HepG2 (cell line): ENCODE measurements around the gene METTL25. TPM values are rescaled to one million over a fixed set of nuclear protein-coding genes. Genes with fewer than 3 reads are reported as not detected.

Source experiments
- ATAC-seq: fragments of 200-7000 bp; cut with Tn5 transposase; 3 replicates; pipeline ENCODE4 v1.9.1; 2020; ENCODE audit warnings: mild to moderate bottlenecking, moderate library complexity
- BruUV-seq: library from RNA; stranded (reverse); fragments of 400-500 nt; replicated peaks from 2 replicates; lab custom pipeline; 2021; lab: Mats Ljungman, UMichigan
- CTCF ChIA-PET: fragments of 300-600 bp; formaldehyde crosslinking; extraction: SDS; loops from one replicate; lab custom pipeline; 2021; ENCODE audit warnings: low total read pairs, inconsistent platforms, low intra/inter-chr PET ratio; lab: Yijun Ruan, JAX
- POLR2A ChIA-PET: fragments of 350-600 bp; sonication (Branson Sonifier 250); formaldehyde crosslinking; loops from one replicate; lab custom pipeline; 2020; ENCODE audit warnings: antibody characterized with exemption, inconsistent platforms; lab: Yijun Ruan, JAX
- DNase-seq: peaks from one replicate; pipeline ENCODE4 v3.0.0-alpha.2; 2015; ENCODE audit warnings: low spot score
- FAIRE-seq: peaks from 3 replicates; lab custom pipeline; 2011; peaks lifted over from hg19 to GRCh38; lab: Jason Lieb, UNC
- H2AFZ ChIP-seq: one replicate; pipeline ENCODE4 v1.6.1; 2011; ENCODE audit warnings: low read length, inconsistent platforms
- H3K27ac ChIP-seq: fragments of 300-600 bp; 3 replicates; pipeline ENCODE4 v1.8.0; 2011; ENCODE audit warnings: mixed run types, mild to moderate bottlenecking, mixed read lengths, low read length, inconsistent platforms; ENCODE audit not compliant: insufficient read depth; ENCODE audit errors: extremely low read length
- H3K27me3 ChIP-seq, 2 experiments: fragments of 200-600 bp in 1 of 2; 2 replicates in 1 of 2; 3 replicates in 1 of 2; pipeline versions ENCODE4 v1.6.0 to v1.8.0; 2011; ENCODE audit warnings: low read length in 2 of 2, mild to moderate bottlenecking in 2 of 2, moderate library complexity in 2 of 2, inconsistent platforms in 1 of 2; ENCODE audit not compliant: insufficient read depth in 2 of 2, control insufficient read depth in 1 of 2
- H3K36me3 ChIP-seq, 2 experiments: fragments of 200-600 bp in 1 of 2; replicated peaks in 1 of 2; 2 replicates in 1 of 2; 3 replicates in 1 of 2; pipeline versions ENCODE4 v1.5.1 to v1.8.0; 2011; ENCODE audit warnings: low read length in 2 of 2, inconsistent platforms in 1 of 2; ENCODE audit not compliant: insufficient read depth in 2 of 2, control insufficient read depth in 1 of 2
- H3K4me1 ChIP-seq: 2 replicates; pipeline ENCODE4 v1.5.1; 2012; ENCODE audit warnings: low read length, inconsistent platforms; ENCODE audit not compliant: insufficient read depth
- H3K4me2 ChIP-seq: 2 replicates; pipeline ENCODE4 v1.6.0; 2011; ENCODE audit warnings: low read depth, low read length, inconsistent platforms
- H3K4me3 ChIP-seq, 3 experiments: fragments of 200-600 bp in 1 of 3; sonication (generic), shearing (Covaris generic) in 1 of 3; replicated peaks in 1 of 3; 2 replicates each; pipeline ENCODE4 v1.5.1; 2011 to 2016; ENCODE audit warnings: low read length in 3 of 3, inconsistent platforms in 2 of 3, low read depth in 2 of 3, mild to moderate bottlenecking in 2 of 3, control low read depth in 1 of 3, mixed read lengths in 1 of 3; ENCODE audit not compliant: insufficient read depth in 1 of 3
- H3K79me2 ChIP-seq: one replicate; pipeline ENCODE4 v1.6.1; 2011; ENCODE audit warnings: low read length, inconsistent platforms; ENCODE audit not compliant: insufficient read depth
- H3K9ac ChIP-seq: 2 replicates; pipeline ENCODE4 v1.6.0; 2011; ENCODE audit warnings: mild to moderate bottlenecking, low read depth, low read length, inconsistent platforms; ENCODE audit not compliant: insufficient read depth
- H3K9me3 ChIP-seq: 2 replicates; pipeline ENCODE4 v1.5.1; 2012; ENCODE audit warnings: mild to moderate bottlenecking, low read length
- H4K20me1 ChIP-seq: 2 replicates; pipeline ENCODE4 v1.6.0; 2011; ENCODE audit warnings: inconsistent platforms, mild to moderate bottlenecking, low read length, moderate library complexity; ENCODE audit not compliant: insufficient read depth
- ARNTL ChIP-seq: sonication (generic); formaldehyde crosslinking; IDR thresholded peaks from 2 replicates; pipeline ENCODE4 v1.4.0; 2020; ENCODE audit warnings: mild to moderate bottlenecking, missing genetic modification reagents
- CCAR2 ChIP-seq: fragments of 200-400 bp; formaldehyde crosslinking; optimal IDR thresholded peaks from 2 replicates; pipeline ENCODE3; 2018; ENCODE audit warnings: low read depth, mild to moderate bottlenecking, low read length, moderate library complexity
- HCFC1 ChIP-seq: fragments of 150-350 bp; IDR thresholded peaks from 2 replicates; pipeline ENCODE4 v1.6.1; 2014; ENCODE audit warnings: low read depth, low read length
- HOXD1 ChIP-seq: sonication (generic); formaldehyde crosslinking; IDR thresholded peaks from 2 replicates; pipeline ENCODE4 v1.5.0; 2020; ENCODE audit warnings: missing genetic modification reagents
- ISL2 ChIP-seq: sonication (generic); formaldehyde crosslinking; IDR thresholded peaks from 2 replicates; pipeline ENCODE4 v1.5.0; 2020; ENCODE audit warnings: missing genetic modification reagents
- ISX ChIP-seq: sonication (generic); formaldehyde crosslinking; conservative IDR thresholded peaks from 2 replicates; pipeline ENCODE4 v1.5.0; 2020; ENCODE audit warnings: missing genetic modification reagents
- KLF15 ChIP-seq: sonication (generic); formaldehyde crosslinking; IDR thresholded peaks from 2 replicates; pipeline ENCODE4 v1.8.1; 2023; ENCODE audit warnings: borderline replicate concordance, mild to moderate bottlenecking, inconsistent platforms, missing genetic modification reagents, mixed read lengths
- SMYD3 ChIP-seq: sonication (generic); formaldehyde crosslinking; IDR thresholded peaks from 2 replicates; pipeline ENCODE4 v1.8.1; 2023; ENCODE audit warnings: mild to moderate bottlenecking, missing genetic modification reagents
- TCF7L2 ChIP-seq: IDR thresholded peaks from 2 replicates; pipeline ENCODE4 v1.6.1; 2011; ENCODE audit warnings: mild to moderate bottlenecking, low read depth, low read length, moderate library complexity
- TGIF2 ChIP-seq: IDR thresholded peaks from 2 replicates; pipeline ENCODE4 v1.6.1; 2016; ENCODE audit warnings: control low read depth, missing compliant biosample characterization
- ZFP41 ChIP-seq: sonication (generic); formaldehyde crosslinking; IDR thresholded peaks from 2 replicates; pipeline ENCODE4 v1.4.0; 2020; ENCODE audit warnings: mild to moderate bottlenecking, missing genetic modification reagents, borderline replicate concordance
- ZFP82 ChIP-seq: sonication (generic); formaldehyde crosslinking; IDR thresholded peaks from 2 replicates; pipeline ENCODE4 v1.5.1; 2020; ENCODE audit warnings: mild to moderate bottlenecking, missing genetic modification reagents, borderline replicate concordance
- ZNF329 ChIP-seq: sonication (generic); formaldehyde crosslinking; IDR thresholded peaks from 2 replicates; pipeline ENCODE4 v1.9.0; 2021; ENCODE audit warnings: low read depth, mild to moderate bottlenecking, missing genetic modification reagents
- ZNF335 ChIP-seq: sonication (generic); formaldehyde crosslinking; IDR thresholded peaks from 2 replicates; pipeline ENCODE4 v1.4.0; 2020; ENCODE audit warnings: missing genetic modification reagents
- ZNF33A ChIP-seq: sonication (generic); formaldehyde crosslinking; IDR thresholded peaks from 2 replicates; pipeline ENCODE4 v1.5.1; 2020; ENCODE audit warnings: missing genetic modification reagents, mild to moderate bottlenecking, moderate library complexity, borderline replicate concordance
- ZNF354B ChIP-seq: sonication (generic); formaldehyde crosslinking; IDR thresholded peaks from 2 replicates; pipeline ENCODE4 v1.8.0; 2022; ENCODE audit warnings: mild to moderate bottlenecking, missing genetic modification reagents
- ZNF543 ChIP-seq: sonication (generic); formaldehyde crosslinking; IDR thresholded peaks from 2 replicates; pipeline ENCODE4 v1.4.0; 2020; ENCODE audit warnings: mild to moderate bottlenecking, missing genetic modification reagents
- ZNF678 ChIP-seq: sonication (generic); formaldehyde crosslinking; IDR thresholded peaks from 2 replicates; pipeline ENCODE4 v1.4.0; 2020; ENCODE audit warnings: mild to moderate bottlenecking, missing genetic modification reagents
- WGBS: methylation state at CpG from one replicate; pipeline ENCODE4 v1.1.6; 2017; ENCODE audit warnings: low lambda C conversion rate; 5-methylcytosine and 5-hydroxymethylcytosine counted together
- in situ Hi-C: cut with HindIII; loops from 2 replicates; pipeline ENCODE4 v1.10.0; 2017; ENCODE audit warnings: low pct_unique_long_range_greater_than_20kb; ENCODE audit not compliant: extremely low pct_ligation_motif_present
- intact Hi-C: fragments of 100-400 bp; cut with micrococcal nuclease; formaldehyde crosslinking; loops from one replicate; pipeline ENCODE4 v1.10.0; 2022; ENCODE audit not compliant: unreplicated experiment
- polyA plus RNA-seq, 8 experiments: library from polyadenylated mRNA; depleted of rRNA in 3 of 8; stranded (reverse) in 7 of 8; unstranded in 1 of 8; fragments of >200 nt; fragmentation: Illumina TruSeq in 4 of 8; extraction: Trizol in 4 of 8; gene quantifications; 2 replicates each; pipeline versions ENCODE4 v1.2.1 to v1.2.3, GENCODE V29; 2011 to 2016; ENCODE audit warnings: low read depth in 4 of 8, missing spikeins in 1 of 8, mixed read lengths in 1 of 8; ENCODE audit not compliant: insufficient read depth in 1 of 8
- total RNA-seq, 5 experiments: library from RNA; depleted of rRNA; stranded (reverse); fragments of >200 nt; fragmentation: Illumina TruSeq; extraction: Trizol; gene quantifications; 2 replicates each; pipeline ENCODE4 v1.2.3, GENCODE V29; 2016; ENCODE audit warnings: low read depth in 1 of 5

The METTL25 gene
- total and polyA plus RNA-seq, 2 of the 13 experiments (the other 11 are each of a cell fraction or from before 2014, with no cell fraction given): 2.2 to 7.8 TPM

DNA sequence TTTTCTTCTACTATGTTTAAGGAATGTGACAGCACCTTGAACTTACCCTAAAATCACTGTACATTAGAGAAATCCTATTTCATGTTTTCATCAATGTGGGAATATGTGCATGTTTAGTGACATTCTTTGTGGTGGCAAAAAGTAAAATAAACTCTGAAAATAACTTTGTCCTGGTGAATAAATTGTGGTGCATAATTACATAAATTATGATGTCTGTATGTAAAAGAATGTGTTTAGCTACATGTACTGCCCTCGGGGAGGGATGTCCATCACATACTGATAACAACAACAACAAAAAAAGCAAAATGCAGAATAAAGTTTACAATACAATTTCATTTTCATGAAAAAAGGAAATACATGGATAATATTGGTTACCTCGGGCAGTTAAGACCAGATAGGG, 157.3 kb downstream of the METTL25 start:
- ChIA-PET POLR2A (no interaction called here), CTCF (no interaction called here)
- Histone ChIP-seq H3K9ac (no peak overlapping the region), H3K27ac (no peak overlapping the region), H3K9me3 (no peaks in the 10 kb centered on the region), H3K36me3 (no peaks in the 10 kb centered on the region), H2AFZ (no peak overlapping the region), H3K4me2 (no peak overlapping the region), H3K79me2 (no peaks in the 10 kb centered on the region), H3K27me3 (no peaks in the 10 kb centered on the region), H3K4me1 (no peaks in the 10 kb centered on the region), H4K20me1 (no peaks in the 10 kb centered on the region), H3K4me3 (no peak overlapping the region)
- ATAC-seq (no peak), FAIRE-seq (no peak), DNase-seq (no peak)
- BruUV-seq: no TSS peak
- 0% methylated on average over 2 of the region's 2 CpGs for whole genome bisulfite sequencing
- in situ Hi-C loops: no loop called here
- intact Hi-C loops: no loop called here
- TF ChIP-seq HOXD1 (CRISPR knock-in tag) (no peak), ISX (no peak), ZNF33A (no peak), ZNF329 (CRISPR knock-in tag) (no peak), ZNF543 (CRISPR knock-in tag) (no peak), ARNTL (CRISPR knock-in tag) (no peak), ZFP41 (CRISPR knock-in tag) (no peak), SMYD3 (CRISPR knock-in tag) (no peak), ZFP82 (CRISPR knock-in tag) (no peak), TGIF2 (no peak), ZNF678 (CRISPR knock-in tag) (no peak), ISL2 (no peak), TCF7L2 (no peak), CCAR2 (no peak), HCFC1 (no peak), KLF15 (CRISPR knock-in tag) (no peak), ZNF354B (CRISPR knock-in tag) (no peak), ZNF335 (CRISPR knock-in tag) (no peak)
